ENCODE measurements around the gene CLDN1.

The CLDN1 gene

GRCh38 chr3:190330936-190331734 is 8.9 kb upstream of the CLDN1 start:
- DNase-seq, result no peak

- no peak for DNase-seq
Measured at GRCh38 chr3:190326930-190327329, 4.7 kb upstream of the CLDN1 start.

- DNase-seq, result no peak
Measured at GRCh38 chr3:190326361-190326760, 4.1 kb upstream of the CLDN1 start.

GRCh38 chr3:190325923-190326322 is 3.7 kb upstream of the CLDN1 start:
- no peak for DNase-seq

- DNase-seq, result no peak
Measured at GRCh38 chr3:190323246-190323626, 990 bp upstream of the CLDN1 start.

- DNase-seq, result no peak
Measured at GRCh38 chr3:190322604-190323245, 479 bp upstream of the CLDN1 start.

GRCh38 chr3:190320594-190321362 is 1.5 kb downstream of the CLDN1 start:
- no peak for DNase-seq

GRCh38 chr3:190319660-190320059 is 2.6 kb downstream of the CLDN1 start:
- no peak for DNase-seq

- no peak for DNase-seq
Measured at GRCh38 chr3:190318666-190319065, 3.6 kb downstream of the CLDN1 start.

GRCh38 chr3:190314741-190315140 is 7.5 kb downstream of the CLDN1 start:
- DNase-seq, result no peak

- DNase-seq, result no peak
Measured at GRCh38 chr3:190309414-190309813, 12.8 kb downstream of the CLDN1 start.

GRCh38 chr3:190308154-190308553 is 14.1 kb downstream of the CLDN1 start:
- DNase-seq, result no peak

GRCh38 chr3:190307164-190307545 is 15.1 kb downstream of the CLDN1 start:
- DNase-seq, result no peak

- no peak for DNase-seq
Measured at GRCh38 chr3:190306513-190307163, 15.6 kb downstream of the CLDN1 start.

GRCh38 chr3:190306026-190306425 is 16.2 kb downstream of the CLDN1 start:
- DNase-seq, result no peak

GRCh38 chr3:190305406-190305805 is 16.8 kb downstream of the CLDN1 start:
- no peak for DNase-seq

- DNase-seq, result no peak
Measured at GRCh38 chr3:190303884-190304283, 18.4 kb downstream of the CLDN1 start.

- DNase-seq, result no peak
Measured at GRCh38 chr3:190302212-190302867, 19.9 kb downstream of the CLDN1 start.

GRCh38 chr3:190301591-190301990 is 20.7 kb downstream of the CLDN1 start:
- DNase-seq, result no peak

GRCh38 chr3:190299969-190300368 is 22.3 kb downstream of the CLDN1 start:
- DNase-seq, result no peak

- no peak for DNase-seq
Measured at GRCh38 chr3:190294030-190294429, 28.2 kb downstream of the CLDN1 start.

GRCh38 chr3:190293621-190294020 is 28.6 kb downstream of the CLDN1 start:
- DNase-seq, result no peak

All from NCI-H2029 treated with DMSO at 0.1 percent for 48 hours (cell line).